ENCODE results near the gene CAMTA1. TPM values are rescaled to one million over a fixed set of nuclear protein-coding genes. Genes with fewer than 3 reads are reported as not detected.

CAMTA1 gene
- total and polyA plus RNA-seq, 4 donors = 90.5 to 236 (median 195) TPM

- Histone ChIP-seq H3K4me1 (ENCODE audit: control insufficient read depth, insufficient read depth, low read length) (peaks cover 21% of the 10 kb centered on the region), H3K9me3 (ENCODE audit: control insufficient read depth, insufficient read depth, low read length) (no peaks in the 10 kb centered on the region), H3K27me3 (ENCODE audit: control insufficient read depth, insufficient read depth, low read length) (no peaks in the 10 kb centered on the region), H3K4me3 (ENCODE audit: low read depth, low read length) (no peak overlapping the region), H3K27ac (ENCODE audit: low read depth, low read length) (no peak overlapping the region), H3K36me3 (ENCODE audit: control insufficient read depth, insufficient read depth, low read length) (no peaks in the 10 kb centered on the region)
- no peak for DNase-seq (ENCODE audit: low read depth in 4 of 6, low spot score in 6 of 6)
- 90% methylated on average over 4 of the region's 4 CpGs for WGBS (ENCODE audit: insufficient coverage)
Measured at GRCh38 chr1:7253118-7253480, 467.8 kb downstream of the CAMTA1 start.

GRCh38 chr1:7253988-7254587, 468.8 kb downstream of the CAMTA1 start:
- Histone ChIP-seq H3K9me3 (ENCODE audit: control insufficient read depth, insufficient read depth, low read length) (no peaks in the 10 kb centered on the region), H3K36me3 (ENCODE audit: control insufficient read depth, insufficient read depth, low read length) (no peaks in the 10 kb centered on the region), H3K27ac (ENCODE audit: low read depth, low read length) (no peak overlapping the region), H3K4me1 (ENCODE audit: control insufficient read depth, insufficient read depth, low read length) (peaks cover 18% of the 10 kb centered on the region), H3K27me3 (ENCODE audit: control insufficient read depth, insufficient read depth, low read length) (no peaks in the 10 kb centered on the region), H3K4me3 (ENCODE audit: low read depth, low read length) (no peak overlapping the region)
- 84% methylated on average over 10 of the region's 11 CpGs for WGBS (ENCODE audit: insufficient coverage)
- DNase-seq (ENCODE audit: low read depth in 4 of 6, low spot score in 6 of 6) = no peak

- Histone ChIP-seq H3K27me3 (ENCODE audit: control insufficient read depth, insufficient read depth, low read length) (no peaks in the 10 kb centered on the region), H3K4me3 (ENCODE audit: low read depth, low read length) (no peak overlapping the region), H3K36me3 (ENCODE audit: control insufficient read depth, insufficient read depth, low read length) (no peaks in the 10 kb centered on the region), H3K4me1 (ENCODE audit: control insufficient read depth, insufficient read depth, low read length) (peaks cover 13% of the 10 kb centered on the region), H3K27ac (ENCODE audit: low read depth, low read length) (no peak overlapping the region), H3K9me3 (ENCODE audit: control insufficient read depth, insufficient read depth, low read length) (no peaks in the 10 kb centered on the region)
- DNase-seq (ENCODE audit: low read depth in 4 of 6, low spot score in 6 of 6) = no peak
- 89% methylated on average over 12 of the region's 13 CpGs for WGBS (ENCODE audit: insufficient coverage)
Measured at GRCh38 chr1:7255303-7256058, 470.2 kb downstream of the CAMTA1 start.

- Histone ChIP-seq H3K27ac (ENCODE audit: low read depth, low read length) (no peak overlapping the region), H3K4me1 (ENCODE audit: control insufficient read depth, insufficient read depth, low read length) (peaks cover 9% of the 10 kb centered on the region), H3K9me3 (ENCODE audit: control insufficient read depth, insufficient read depth, low read length) (no peaks in the 10 kb centered on the region), H3K36me3 (ENCODE audit: control insufficient read depth, insufficient read depth, low read length) (no peaks in the 10 kb centered on the region), H3K4me3 (ENCODE audit: low read depth, low read length) (no peak overlapping the region), H3K27me3 (ENCODE audit: control insufficient read depth, insufficient read depth, low read length) (no peaks in the 10 kb centered on the region)
- DNase-seq (ENCODE audit: low read depth in 4 of 6, low spot score in 6 of 6) = no peak
- 75% methylated on average over 5 of the region's 7 CpGs for WGBS (ENCODE audit: insufficient coverage)
Measured at GRCh38 chr1:7256526-7256925, 471.3 kb downstream of the CAMTA1 start.

GRCh38 chr1:7257225-7257624, 472.0 kb downstream of the CAMTA1 start:
- H3K27me3 ChIP-seq (ENCODE audit: control insufficient read depth, insufficient read depth, low read length) = no peaks in the 10 kb centered on the region
- no peak overlapping the region for H3K4me3 ChIP-seq (ENCODE audit: low read depth, low read length)
- no peaks in the 10 kb centered on the region for H3K9me3 ChIP-seq (ENCODE audit: control insufficient read depth, insufficient read depth, low read length)
- H3K36me3 ChIP-seq (ENCODE audit: control insufficient read depth, insufficient read depth, low read length) = no peaks in the 10 kb centered on the region
- peak in 1 of 6 donors; percentile 29 for DNase-seq (ENCODE audit: low read depth in 4 of 6, low spot score in 6 of 6)
- H3K4me1 ChIP-seq (ENCODE audit: control insufficient read depth, insufficient read depth, low read length) = peaks cover 9% of the 10 kb centered on the region
- H3K27ac ChIP-seq (ENCODE audit: low read depth, low read length) = no peak overlapping the region
- WGBS (ENCODE audit: insufficient coverage) = 72% methylated on average over 7 of the region's 10 CpGs

GRCh38 chr1:7258589-7259135, 473.4 kb downstream of the CAMTA1 start:
- WGBS (ENCODE audit: insufficient coverage) = 96% methylated on average over 14 of the region's 19 CpGs

GRCh38 chr1:7259955-7260354, 474.7 kb downstream of the CAMTA1 start:
- no peaks in the 10 kb centered on the region for H3K9me3 ChIP-seq (ENCODE audit: control insufficient read depth, insufficient read depth, low read length)
- no peak overlapping the region for H3K27ac ChIP-seq (ENCODE audit: low read depth, low read length)
- peaks cover 7% of the 10 kb centered on the region for H3K4me1 ChIP-seq (ENCODE audit: control insufficient read depth, insufficient read depth, low read length)
- H3K27me3 ChIP-seq (ENCODE audit: control insufficient read depth, insufficient read depth, low read length) = no peaks in the 10 kb centered on the region
- no peaks in the 10 kb centered on the region for H3K36me3 ChIP-seq (ENCODE audit: control insufficient read depth, insufficient read depth, low read length)
- no peak for DNase-seq (ENCODE audit: low read depth in 4 of 6, low spot score in 6 of 6)
- no peak overlapping the region for H3K4me3 ChIP-seq (ENCODE audit: low read depth, low read length)
- WGBS (ENCODE audit: insufficient coverage) = 82% methylated on average over 2 of the region's 5 CpGs

More at GRCh38 chr1:7258589-7259135, 473.4 kb downstream of the CAMTA1 start:
- DNase-seq (ENCODE audit: low read depth in 4 of 6, low spot score in 6 of 6) = no peak
- Histone ChIP-seq H3K9me3 (ENCODE audit: control insufficient read depth, insufficient read depth, low read length) (no peaks in the 10 kb centered on the region), H3K4me3 (ENCODE audit: low read depth, low read length) (no peak overlapping the region), H3K27ac (ENCODE audit: low read depth, low read length) (no peak overlapping the region), H3K36me3 (ENCODE audit: control insufficient read depth, insufficient read depth, low read length) (no peaks in the 10 kb centered on the region), H3K27me3 (ENCODE audit: control insufficient read depth, insufficient read depth, low read length) (no peaks in the 10 kb centered on the region), H3K4me1 (ENCODE audit: control insufficient read depth, insufficient read depth, low read length) (no peaks in the 10 kb centered on the region)

- DNase-seq (ENCODE audit: low read depth in 4 of 6, low spot score in 6 of 6) = no peak
- no peaks in the 10 kb centered on the region for H3K36me3 ChIP-seq (ENCODE audit: control insufficient read depth, insufficient read depth, low read length)
- peaks cover 14% of the 10 kb centered on the region for H3K4me1 ChIP-seq (ENCODE audit: control insufficient read depth, insufficient read depth, low read length)
- no peaks in the 10 kb centered on the region for H3K27me3 ChIP-seq (ENCODE audit: control insufficient read depth, insufficient read depth, low read length)
- no peak overlapping the region for H3K4me3 ChIP-seq (ENCODE audit: low read depth, low read length)
- H3K27ac ChIP-seq (ENCODE audit: low read depth, low read length) = no peak overlapping the region
- 87% methylated on average over 6 of the region's 8 CpGs for WGBS (ENCODE audit: insufficient coverage)
- no peaks in the 10 kb centered on the region for H3K9me3 ChIP-seq (ENCODE audit: control insufficient read depth, insufficient read depth, low read length)
Measured at GRCh38 chr1:7261490-7261889, 476.2 kb downstream of the CAMTA1 start.

- no peak overlapping the region for H3K4me3 ChIP-seq (ENCODE audit: low read depth, low read length)
- DNase-seq (ENCODE audit: low read depth in 4 of 6, low spot score in 6 of 6) = peak in 2 of 6 donors; percentile 13 to 45
- no peak overlapping the region for H3K27ac ChIP-seq (ENCODE audit: low read depth, low read length)
- whole genome bisulfite sequencing (ENCODE audit: insufficient coverage) = 72% methylated on average over 2 of the region's 6 CpGs
- no peaks in the 10 kb centered on the region for H3K9me3 ChIP-seq (ENCODE audit: control insufficient read depth, insufficient read depth, low read length)
- H3K4me1 ChIP-seq (ENCODE audit: control insufficient read depth, insufficient read depth, low read length) = peaks cover 18% of the 10 kb centered on the region
- H3K27me3 ChIP-seq (ENCODE audit: control insufficient read depth, insufficient read depth, low read length) = no peaks in the 10 kb centered on the region
- no peaks in the 10 kb centered on the region for H3K36me3 ChIP-seq (ENCODE audit: control insufficient read depth, insufficient read depth, low read length)
Measured at GRCh38 chr1:7262611-7263010, 477.4 kb downstream of the CAMTA1 start.
